ENCODE measurements around the gene KCNMB2.

The KCNMB2 gene

GRCh38 chr3:178568911-178569310, 32.7 kb downstream of the KCNMB2 start:
- ChIA-PET CTCF (no interaction called here), POLR2A (no interaction called here)
- no peak for DNase-seq (ENCODE audit: extremely low spot score)
- no peak for TF ChIP-seq ELF4 (IDR thresholded peaks at IDR 0.05)
- TF ChIP-seq SP1 (IDR thresholded peaks at IDR 0.05) = no peak
- TF ChIP-seq ZNF384 (IDR thresholded peaks at IDR 0.05) = no peak

- ChIA-PET CTCF (no interaction called here), POLR2A (no interaction called here)
- DNase-seq (ENCODE audit: extremely low spot score) = no peak
- no peak for TF ChIP-seq L3MBTL2 (conservative IDR thresholded peaks at IDR 0.05)
- TF ChIP-seq ARNT (IDR thresholded peaks at IDR 0.05) = no peak
- TF ChIP-seq FOXA1 (IDR thresholded peaks at IDR 0.05) = no peak
- TF ChIP-seq ELF4 (IDR thresholded peaks at IDR 0.05) = no peak
These were observed 33.6 kb downstream of the KCNMB2 start for GRCh38 chr3:178569826-178570225.

- ChIA-PET CTCF (no interaction called here), POLR2A (no interaction called here)
- DNase-seq (ENCODE audit: extremely low spot score) = no peak
- TF ChIP-seq SUZ12 (IDR thresholded peaks at IDR 0.05) (no peak), PKNOX1 (IDR thresholded peaks at IDR 0.05) (no peak), LEF1 (IDR thresholded peaks at IDR 0.05; ENCODE audit: borderline replicate concordance) (no peak), NFRKB (IDR thresholded peaks at IDR 0.05) (no peak), ZNF384 (IDR thresholded peaks at IDR 0.05) (no peak), TARDBP (IDR thresholded peaks at IDR 0.05) (no peak), HDGF (IDR thresholded peaks at IDR 0.05; ENCODE audit: borderline replicate concordance) (no peak), L3MBTL2 (conservative IDR thresholded peaks at IDR 0.05) (no peak), FOXK2 (IDR thresholded peaks at IDR 0.05) (no peak)
These were observed 47.8 kb downstream of the KCNMB2 start for GRCh38 chr3:178583963-178584575.

- DNase-seq (ENCODE audit: extremely low spot score) = no peak
- CTCF ChIA-PET = no interaction called here
- no peak for TF ChIP-seq FOXM1 (IDR thresholded peaks at IDR 0.05; ENCODE audit: borderline replicate concordance)
- TF ChIP-seq HDGF (IDR thresholded peaks at IDR 0.05; ENCODE audit: borderline replicate concordance) = no peak
- no peak for TF ChIP-seq FOXA1 (IDR thresholded peaks at IDR 0.05)
- no peak for TF ChIP-seq SUZ12 (IDR thresholded peaks at IDR 0.05)
- TF ChIP-seq PKNOX1 (IDR thresholded peaks at IDR 0.05) = no peak
- no peak for TF ChIP-seq ELF4 (IDR thresholded peaks at IDR 0.05)
- no peak for TF ChIP-seq BHLHE40 (IDR thresholded peaks at IDR 0.05; ENCODE audit: borderline replicate concordance)
- no peak for TF ChIP-seq SP1 (IDR thresholded peaks at IDR 0.05)
- TF ChIP-seq LEF1 (IDR thresholded peaks at IDR 0.05; ENCODE audit: borderline replicate concordance) = no peak
- POLR2A ChIA-PET = no interaction called here
These were observed 48.6 kb downstream of the KCNMB2 start for GRCh38 chr3:178584722-178585380.

- ChIA-PET POLR2A (no interaction called here), CTCF (no interaction called here)
- no peak for TF ChIP-seq SP1 (IDR thresholded peaks at IDR 0.05)
- TF ChIP-seq ARNT (IDR thresholded peaks at IDR 0.05) = no peak
- no peak for TF ChIP-seq LEF1 (IDR thresholded peaks at IDR 0.05; ENCODE audit: borderline replicate concordance)
- no peak for DNase-seq (ENCODE audit: extremely low spot score)
These were observed 49.2 kb downstream of the KCNMB2 start for GRCh38 chr3:178585454-178585853.

GRCh38 chr3:178586076-178586475, 49.8 kb downstream of the KCNMB2 start:
- TF ChIP-seq FOXK2 (IDR thresholded peaks at IDR 0.05) (no peak), TARDBP (IDR thresholded peaks at IDR 0.05) (no peak)
- CTCF ChIA-PET = interaction anchor here (0.7 kb wide), 1 partner anchor 403 kb away, joined by 3 read pairs; no protein-coding TSS in a partner anchor
- POLR2A ChIA-PET = no interaction called here
- DNase-seq (ENCODE audit: extremely low spot score) = no peak

- no peak for DNase-seq (ENCODE audit: extremely low spot score)
- no peak for TF ChIP-seq FOXK2 (IDR thresholded peaks at IDR 0.05)
- TF ChIP-seq PKNOX1 (IDR thresholded peaks at IDR 0.05) = no peak
- TF ChIP-seq CTBP1 (IDR thresholded peaks at IDR 0.05; ENCODE audit: borderline replicate concordance) = no peak
- TF ChIP-seq BHLHE40 (IDR thresholded peaks at IDR 0.05; ENCODE audit: borderline replicate concordance) = no peak
- TF ChIP-seq NFRKB (IDR thresholded peaks at IDR 0.05) = no peak
- TF ChIP-seq SP1 (IDR thresholded peaks at IDR 0.05) = no peak
- no peak for TF ChIP-seq ZNF384 (IDR thresholded peaks at IDR 0.05)
- no peak for TF ChIP-seq TARDBP (IDR thresholded peaks at IDR 0.05)
- TF ChIP-seq ARNT (IDR thresholded peaks at IDR 0.05) = no peak
- no peak for TF ChIP-seq SUZ12 (IDR thresholded peaks at IDR 0.05)
- TF ChIP-seq FOXM1 (IDR thresholded peaks at IDR 0.05; ENCODE audit: borderline replicate concordance) = no peak
- TF ChIP-seq FOXA1 (IDR thresholded peaks at IDR 0.05) = no peak
- no peak for TF ChIP-seq LEF1 (IDR thresholded peaks at IDR 0.05; ENCODE audit: borderline replicate concordance)
- TF ChIP-seq HDGF (IDR thresholded peaks at IDR 0.05; ENCODE audit: borderline replicate concordance) = no peak
- no peak for TF ChIP-seq ELF4 (IDR thresholded peaks at IDR 0.05)
- no peak for TF ChIP-seq L3MBTL2 (conservative IDR thresholded peaks at IDR 0.05)
- POLR2A ChIA-PET = no interaction called here
- CTCF ChIA-PET = no interaction called here
These were observed 52.4 kb downstream of the KCNMB2 start for GRCh38 chr3:178588628-178589027.

Data from HEK293T (cell line).